AG09309 (cell line): ENCODE results near the gene TBC1D12.

ENCODE experiments used
- DNase-seq: peaks from one replicate; pipeline ENCODE4 v3.0.0-alpha.2; 2010; ENCODE audit warnings: low read depth
- H3K4me3 ChIP-seq: 2 replicates; pipeline ENCODE4 v1.5.1; 2011; ENCODE audit warnings: mild to moderate bottlenecking, low read depth, low read length, moderate library complexity; ENCODE audit not compliant: control insufficient read depth
- CTCF ChIP-seq: IDR thresholded peaks from 2 replicates; pipeline ENCODE4 v1.5.1; 2011; ENCODE audit warnings: mild to moderate bottlenecking, low read depth, low read length, inconsistent platforms; ENCODE audit not compliant: insufficient read depth, control insufficient read depth; ENCODE audit errors: missing control alignments

Gene TBC1D12

GRCh38 chr10:94424714-94425337 lies 22.5 kb downstream of the TBC1D12 start:
- no peak overlapping the region for H3K4me3 ChIP-seq
- no peak for DNase-seq
- TF ChIP-seq CTCF, result no peak

GRCh38 chr10:94425942-94426341 lies 23.6 kb downstream of the TBC1D12 start:
- H3K4me3 ChIP-seq, result no peak overlapping the region
- DNase-seq, result no peak
- no peak for TF ChIP-seq CTCF

- DNase-seq, result no peak
- no peak for TF ChIP-seq CTCF
- H3K4me3 ChIP-seq, result no peak overlapping the region
These were observed 24.8 kb downstream of the TBC1D12 start for GRCh38 chr10:94427166-94427565.

GRCh38 chr10:94428766-94429707 lies 26.7 kb downstream of the TBC1D12 start:
- DNase-seq, result peak; percentile 38

GRCh38 chr10:94430701-94431100 lies 28.4 kb downstream of the TBC1D12 start:
- H3K4me3 ChIP-seq, result no peak overlapping the region
- TF ChIP-seq CTCF, result no peak
- DNase-seq, result no peak

More at GRCh38 chr10:94428766-94429707, 26.7 kb downstream of the TBC1D12 start:
- no peak for TF ChIP-seq CTCF
- no peak overlapping the region for H3K4me3 ChIP-seq

GRCh38 chr10:94432443-94432842 lies 30.1 kb downstream of the TBC1D12 start:
- DNase-seq, result no peak
- TF ChIP-seq CTCF, result no peak
- no peak overlapping the region for H3K4me3 ChIP-seq
